AG09319 (cell line): ENCODE data around the gene PPIG.
"Not testable (repeated sequence)": the region's sequence is repeated elsewhere in the genome, so short reads cannot be mapped to it uniquely, and the experiment has no call there.

Source experiments
- DNase-seq: peaks from one replicate; pipeline ENCODE4 v3.0.0-alpha.2; 2010; ENCODE audit warnings: low read depth; ENCODE audit errors: extremely low read depth
- TF ChIP-seq, protein P1 (sequence below): IDR thresholded peaks from 2 replicates; pipeline ENCODE4 v1.5.1; 2011; ENCODE audit warnings: low read depth, mild to moderate bottlenecking, inconsistent platforms, low read length, moderate library complexity

PPIG gene

DNA sequence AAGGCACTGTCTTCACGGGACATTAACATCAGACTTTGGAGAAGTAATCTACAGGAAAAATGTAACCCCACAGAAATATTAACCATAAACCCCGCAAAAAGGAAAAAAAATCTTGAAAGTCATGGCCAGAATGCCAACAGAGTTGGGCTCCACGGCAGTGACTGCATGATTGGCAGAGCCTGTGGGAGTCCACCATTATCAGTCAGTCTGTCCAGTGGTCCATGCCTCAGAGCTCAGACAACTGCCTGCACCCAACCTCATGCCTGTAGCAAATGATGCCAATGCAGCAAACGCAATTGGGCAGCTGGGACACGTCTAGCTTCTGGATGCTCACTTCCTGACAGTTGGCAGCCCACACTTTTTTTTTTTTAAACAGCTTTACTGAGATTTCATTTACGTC, 5.1 kb upstream of the PPIG start:
- no peak for DNase-seq

DNA sequence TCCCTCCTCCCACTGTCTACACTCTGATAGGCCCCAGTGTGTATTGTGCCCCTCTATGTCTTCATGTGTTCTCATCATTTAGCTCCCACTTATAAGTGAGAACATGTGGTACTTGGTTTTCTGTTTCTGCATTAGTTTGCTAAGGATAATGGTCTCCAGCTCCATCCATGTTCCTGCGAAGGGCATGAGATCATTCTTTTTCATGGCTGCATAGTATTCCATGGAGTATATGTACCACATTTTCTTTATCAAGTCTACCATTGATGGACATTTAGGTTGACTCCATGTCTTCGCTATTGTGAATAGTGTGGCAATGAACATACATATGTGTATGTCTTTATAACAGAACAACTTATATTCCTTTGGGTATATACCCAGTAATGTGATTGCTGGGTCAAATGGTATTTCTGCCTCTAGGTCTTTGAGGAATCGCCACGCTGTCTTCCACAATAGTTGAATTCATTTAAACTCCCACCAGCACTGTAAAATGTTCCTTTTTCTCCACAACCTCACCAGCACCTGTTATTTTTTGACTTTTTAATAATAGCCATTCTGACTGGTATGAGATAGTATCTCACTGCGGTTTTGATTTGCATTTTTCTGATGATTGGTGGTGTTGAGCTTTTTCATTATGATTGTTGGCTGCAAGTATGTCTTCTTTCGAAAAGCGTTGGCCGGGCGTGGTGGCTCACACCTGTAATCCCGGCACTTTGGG, 1.4 kb upstream of the PPIG start:
- DNase-seq = not testable (repeated sequence)

More for the DNA sequence above, 5.1 kb upstream of the PPIG start:
- TF ChIP-seq, protein P1, sequence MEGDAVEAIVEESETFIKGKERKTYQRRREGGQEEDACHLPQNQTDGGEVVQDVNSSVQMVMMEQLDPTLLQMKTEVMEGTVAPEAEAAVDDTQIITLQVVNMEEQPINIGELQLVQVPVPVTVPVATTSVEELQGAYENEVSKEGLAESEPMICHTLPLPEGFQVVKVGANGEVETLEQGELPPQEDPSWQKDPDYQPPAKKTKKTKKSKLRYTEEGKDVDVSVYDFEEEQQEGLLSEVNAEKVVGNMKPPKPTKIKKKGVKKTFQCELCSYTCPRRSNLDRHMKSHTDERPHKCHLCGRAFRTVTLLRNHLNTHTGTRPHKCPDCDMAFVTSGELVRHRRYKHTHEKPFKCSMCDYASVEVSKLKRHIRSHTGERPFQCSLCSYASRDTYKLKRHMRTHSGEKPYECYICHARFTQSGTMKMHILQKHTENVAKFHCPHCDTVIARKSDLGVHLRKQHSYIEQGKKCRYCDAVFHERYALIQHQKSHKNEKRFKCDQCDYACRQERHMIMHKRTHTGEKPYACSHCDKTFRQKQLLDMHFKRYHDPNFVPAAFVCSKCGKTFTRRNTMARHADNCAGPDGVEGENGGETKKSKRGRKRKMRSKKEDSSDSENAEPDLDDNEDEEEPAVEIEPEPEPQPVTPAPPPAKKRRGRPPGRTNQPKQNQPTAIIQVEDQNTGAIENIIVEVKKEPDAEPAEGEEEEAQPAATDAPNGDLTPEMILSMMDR = no peak

DNA sequence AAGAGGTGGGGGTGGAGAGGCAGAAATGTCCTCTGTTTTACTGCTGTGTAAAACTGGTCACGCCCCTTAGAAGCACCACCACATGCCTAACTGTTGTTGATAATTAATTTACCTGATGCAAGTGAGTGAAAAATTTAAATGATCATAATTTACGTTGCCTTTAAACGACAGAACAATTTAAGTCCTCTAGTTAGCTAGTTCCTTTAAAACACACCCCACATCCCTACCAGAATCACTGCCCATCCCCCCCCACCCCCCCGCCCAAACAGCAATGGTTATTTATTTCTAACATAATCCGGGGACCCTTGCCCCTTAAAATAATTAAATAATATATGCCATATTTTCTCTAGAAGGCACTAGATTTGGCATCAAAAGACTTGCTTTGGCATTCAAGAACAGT, 633 bp upstream of the PPIG start:
- TF ChIP-seq, protein P1 = no peak
- DNase-seq = no peak

DNA sequence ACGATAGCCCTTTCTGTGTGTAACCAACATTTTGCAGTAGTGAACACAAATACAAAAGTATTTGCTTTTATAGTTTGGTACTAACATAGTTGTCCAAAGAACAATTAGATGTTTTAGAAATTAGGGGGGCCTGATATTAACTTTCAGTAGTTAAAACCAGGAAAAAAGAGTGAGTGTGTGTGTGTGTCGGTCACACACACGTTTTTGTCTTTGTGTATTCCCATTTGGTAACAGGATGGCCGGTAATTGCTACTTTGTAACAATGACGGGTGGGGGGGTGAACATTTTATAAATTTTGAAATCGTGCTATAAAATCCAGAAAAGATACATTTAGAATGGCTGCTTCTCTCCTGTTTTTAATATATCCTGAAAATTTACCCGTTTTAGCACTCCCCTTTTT, 1.5 kb downstream of the PPIG start:
- TF ChIP-seq, protein P1 = no peak
- DNase-seq = no peak

DNA sequence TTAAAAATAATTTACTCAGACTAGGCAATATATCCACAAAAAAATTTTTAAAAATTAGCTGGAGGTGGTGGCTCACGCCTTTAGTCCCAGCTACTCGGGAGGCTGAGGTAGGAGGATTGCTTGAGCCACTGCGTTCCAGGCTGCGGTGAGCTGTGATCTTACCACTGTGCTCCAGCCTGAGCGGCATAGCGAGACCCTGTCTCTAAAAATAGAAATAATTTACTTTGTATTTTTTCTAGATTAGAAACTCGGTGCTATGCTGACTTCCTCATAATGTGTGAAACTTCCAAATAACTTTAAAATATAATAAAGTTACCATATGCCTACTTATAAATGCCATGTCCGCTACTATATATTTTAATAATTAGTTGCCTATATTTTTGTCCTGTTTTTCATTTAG, 6.7 kb downstream of the PPIG start:
- no peak for DNase-seq
- TF ChIP-seq, protein P1 = no peak

DNA sequence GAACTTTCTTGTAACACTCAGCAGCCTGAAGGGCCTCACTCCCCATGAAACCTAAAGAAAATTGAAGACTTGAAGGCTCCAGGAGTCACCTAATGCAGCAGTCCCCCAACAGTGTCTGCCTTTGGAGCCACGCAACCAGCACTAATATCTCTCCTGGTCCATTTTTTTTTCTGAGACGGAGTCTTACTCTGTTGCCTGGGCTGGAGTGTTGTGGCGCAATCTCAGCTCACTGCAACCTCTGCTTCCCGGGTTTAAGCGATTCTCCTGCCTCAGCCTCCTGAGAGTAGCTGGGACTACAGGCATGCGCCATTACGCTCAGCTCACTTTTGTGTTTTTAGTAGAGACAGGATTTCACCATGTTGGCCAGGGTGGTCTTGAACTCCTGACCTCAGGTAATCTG, 12.4 kb downstream of the PPIG start:
- DNase-seq = not testable (repeated sequence)

DNA sequence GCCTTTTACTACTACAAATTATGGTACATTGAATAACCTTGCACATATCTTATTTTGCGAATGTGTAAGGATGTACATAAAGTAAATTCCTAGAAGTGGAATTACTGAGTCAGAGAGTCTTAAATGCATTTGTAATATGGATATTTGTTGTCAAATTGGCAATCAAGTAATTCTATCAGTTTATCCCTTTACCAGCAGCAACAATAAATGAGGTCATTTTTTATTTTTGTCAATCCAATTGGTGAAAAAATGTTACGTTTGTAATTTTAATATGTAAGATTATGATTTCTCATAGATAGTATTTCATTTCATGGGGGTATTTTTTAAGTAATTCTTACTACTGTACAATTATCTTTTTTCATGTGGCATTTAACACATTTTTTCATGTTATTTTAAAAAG, 14.8 kb downstream of the PPIG start:
- TF ChIP-seq, protein P1 = no peak

DNA sequence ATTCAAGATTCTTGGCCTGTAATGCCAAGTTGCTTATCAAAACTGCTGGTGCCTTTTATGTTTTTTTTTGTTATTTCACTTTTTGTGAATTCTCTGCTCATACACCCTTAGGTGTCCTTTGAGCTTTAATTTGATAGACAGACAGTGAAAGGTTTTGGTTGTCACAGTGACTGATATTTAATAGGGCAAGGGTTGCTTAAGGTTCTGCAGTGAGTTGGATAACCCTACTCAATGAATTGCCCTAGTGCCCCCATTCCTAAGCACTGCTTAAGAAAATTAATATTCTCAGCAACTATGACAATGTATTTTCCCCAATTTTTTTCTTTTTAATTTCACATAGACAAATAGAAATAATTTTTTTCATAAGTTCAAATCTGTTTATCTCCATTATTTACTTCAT, 15.4 kb downstream of the PPIG start:
- DNase-seq = no peak
- TF ChIP-seq, protein P1 = no peak

More for the DNA sequence above, 14.8 kb downstream of the PPIG start:
- no peak for DNase-seq
